HCT116 (cell line): ENCODE results near the gene WDR70.

Experiments used
- EZH2phosphoT487 ChIP-seq: fragments of 200-600 bp; IDR thresholded peaks from 2 replicates; pipeline ENCODE4 v1.6.1; 2018; ENCODE audit warnings: antibody characterized with exemption, borderline replicate concordance
- POLR2A ChIP-seq: IDR thresholded peaks from 2 replicates; pipeline ENCODE4 v1.7.0; 2011; ENCODE audit warnings: borderline replicate concordance; ENCODE audit not compliant: insufficient read depth, insufficient read length; ENCODE audit errors: extremely low read depth

DNA sequence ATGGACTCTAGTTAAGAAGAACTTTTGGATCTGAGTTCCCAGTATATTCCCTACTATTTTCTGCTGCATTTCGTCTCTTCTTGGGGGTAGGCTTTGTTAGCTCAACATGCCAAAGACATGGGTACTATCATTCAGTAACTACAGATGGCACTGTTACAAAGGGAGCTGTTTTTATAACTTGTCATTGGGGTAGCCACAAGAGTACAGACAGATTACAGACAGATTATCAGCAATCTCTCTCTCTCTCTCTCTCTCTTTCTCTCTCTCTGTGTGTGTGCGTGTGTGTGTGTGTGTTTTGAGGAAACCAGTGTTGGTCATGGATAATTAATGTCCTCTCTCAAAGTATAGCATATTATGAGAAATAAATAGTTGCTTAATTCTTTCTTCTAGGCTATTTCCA, 116.1 kb downstream of the WDR70 start:
- TF ChIP-seq EZH2phosphoT487: no peak
- no peak for TF ChIP-seq POLR2A
